Stimulated activated CD4-positive, alpha-beta T cell treated with anti-CD3 and anti-CD28 coated beads, Interleukin-12 subunit alpha, Interleukin-12 subunit beta, amount 100 ng/mL, for 48 hours (primary cell): ENCODE results near the gene KLHL24.
A peak's percentile ranks its signal among the peaks of the same experiment; 100 is the strongest.
"Not testable (repeated sequence)": the region's sequence is repeated elsewhere in the genome, so short reads cannot be mapped to it uniquely, and the experiment has no call there.

ENCODE experiments used
- DNase-seq, 3 donors: peaks; one replicate each; pipeline ENCODE4 v3.0.0-alpha.2; 2020; ENCODE audit warnings: low read depth in 2 of 3, low spot score in 1 of 3

Gene KLHL24

GRCh38 chr3:183635431-183636220 lies at the start of gene KLHL24:
Gene KLHL24, plus strand, starts transcription at chr3:183635623. Its CDS starts 14,734 bp downstream, at chr3:183650357.
- peak; percentile 83 to 86 (median 85) for DNase-seq

DNA sequence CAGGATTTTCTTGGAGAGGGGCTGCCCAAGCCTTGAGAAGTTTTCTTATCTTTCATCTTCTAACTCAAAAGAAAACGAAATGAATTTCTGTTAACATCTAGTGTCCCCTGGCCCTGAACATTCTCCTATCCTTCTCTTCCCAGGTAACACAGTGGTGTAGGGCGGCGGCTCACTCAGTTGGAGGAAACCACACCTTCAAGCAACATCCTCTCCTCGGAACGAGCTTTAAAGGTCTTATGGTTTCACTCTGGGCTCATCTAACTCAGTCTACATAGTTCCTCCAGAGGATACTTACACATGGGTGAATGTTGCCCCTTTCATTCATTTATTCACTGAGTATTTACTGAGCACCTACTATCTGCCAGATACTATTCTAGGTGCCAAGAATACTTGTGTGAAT lies 48.9 kb upstream of the KLHL24 start:
- DNase-seq, result no peak

DNA sequence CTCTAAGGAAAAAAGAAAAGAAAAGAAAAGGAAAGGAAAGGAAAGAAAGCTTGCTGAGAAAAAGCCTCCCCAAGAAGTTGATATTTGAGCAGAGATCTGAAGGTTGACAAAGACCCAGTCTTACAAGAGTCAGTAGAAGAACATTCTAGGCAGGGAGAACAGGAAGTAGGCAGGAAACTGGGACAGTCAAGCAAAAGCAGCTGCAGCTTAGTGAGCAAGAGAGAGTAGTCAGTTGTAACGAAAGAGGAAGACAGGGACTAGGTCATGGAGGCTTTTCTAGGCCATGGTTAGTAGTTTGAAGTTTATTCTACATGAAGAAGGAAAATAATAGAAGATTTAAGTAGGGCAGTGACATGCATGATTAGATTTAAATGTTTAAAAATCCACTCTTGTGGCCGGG lies 48.1 kb upstream of the KLHL24 start:
- no peak for DNase-seq

DNA sequence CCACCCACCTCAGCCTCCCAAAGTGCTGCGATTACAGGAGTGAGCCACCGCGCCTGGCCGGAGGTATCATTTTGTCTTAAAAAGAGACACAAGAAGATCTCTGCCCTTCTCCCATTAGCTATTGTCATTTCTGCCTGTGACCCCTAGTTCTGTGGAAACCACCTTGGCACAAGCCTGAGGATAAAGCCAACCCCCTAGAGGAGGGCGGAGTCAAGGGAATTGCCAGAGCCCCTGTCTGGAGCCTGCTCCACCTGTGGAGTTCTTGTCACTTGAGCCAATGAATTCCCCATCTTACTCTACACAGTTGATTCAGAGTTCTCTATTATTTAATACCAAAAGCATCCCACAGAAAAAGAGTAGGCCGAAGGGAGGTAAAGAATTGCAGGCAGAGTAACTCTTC lies 45.0 kb upstream of the KLHL24 start:
- DNase-seq, result no peak

GRCh38 chr3:183591881-183592521 lies 43.4 kb upstream of the KLHL24 start:
- DNase-seq, result peak in 1 of 3 donors; percentile 24

DNA sequence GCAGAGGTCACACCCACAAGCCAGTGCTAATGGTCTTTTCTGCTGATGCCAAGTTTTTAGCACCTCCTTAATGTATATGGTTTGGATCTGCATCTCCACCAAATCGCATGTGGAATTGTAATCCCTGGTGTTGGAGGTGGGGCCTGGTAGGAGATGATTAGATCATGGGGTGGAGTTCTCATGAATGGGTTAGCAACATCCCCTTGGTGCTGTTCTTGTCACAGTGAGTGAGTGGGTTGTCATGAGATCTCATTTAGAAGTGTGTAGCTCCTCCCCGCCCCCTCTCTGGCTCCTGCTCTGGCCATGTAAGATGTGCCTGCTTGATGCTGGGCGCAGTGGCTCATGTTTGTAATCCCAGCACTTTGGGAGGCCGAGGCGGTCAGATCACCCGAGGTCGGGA lies 42.6 kb upstream of the KLHL24 start:
- no peak for DNase-seq

GRCh38 chr3:183594636-183595035 lies 40.8 kb upstream of the KLHL24 start:
- DNase-seq, result no peak

GRCh38 chr3:183597959-183598358 lies 37.5 kb upstream of the KLHL24 start:
- no peak for DNase-seq

GRCh38 chr3:183611326-183611725 lies 24.1 kb upstream of the KLHL24 start:
- DNase-seq, result not testable (repeated sequence)

- DNase-seq, result no peak
Observed at GRCh38 chr3:183613366-183614285, 21.8 kb upstream of the KLHL24 start.

DNA sequence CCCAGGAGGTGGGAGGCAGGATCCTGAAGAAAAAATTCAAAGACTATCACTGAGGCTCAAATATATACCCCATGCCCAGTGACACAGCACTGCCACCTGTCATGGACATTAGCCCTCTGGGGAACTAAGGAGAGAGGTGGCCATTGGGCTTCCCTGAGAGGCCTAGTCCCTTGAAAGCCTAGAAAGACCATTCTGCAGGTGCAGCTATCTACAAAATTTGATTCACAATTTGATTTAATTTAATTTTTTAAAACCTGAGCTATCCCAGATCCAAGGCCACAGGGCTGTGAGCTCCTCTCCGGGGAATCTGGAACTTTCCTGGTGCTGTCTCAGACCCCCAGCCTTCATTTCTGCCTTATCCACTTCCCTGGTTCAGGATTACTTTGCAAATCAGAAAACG lies 16.9 kb upstream of the KLHL24 start:
- no peak for DNase-seq

DNA sequence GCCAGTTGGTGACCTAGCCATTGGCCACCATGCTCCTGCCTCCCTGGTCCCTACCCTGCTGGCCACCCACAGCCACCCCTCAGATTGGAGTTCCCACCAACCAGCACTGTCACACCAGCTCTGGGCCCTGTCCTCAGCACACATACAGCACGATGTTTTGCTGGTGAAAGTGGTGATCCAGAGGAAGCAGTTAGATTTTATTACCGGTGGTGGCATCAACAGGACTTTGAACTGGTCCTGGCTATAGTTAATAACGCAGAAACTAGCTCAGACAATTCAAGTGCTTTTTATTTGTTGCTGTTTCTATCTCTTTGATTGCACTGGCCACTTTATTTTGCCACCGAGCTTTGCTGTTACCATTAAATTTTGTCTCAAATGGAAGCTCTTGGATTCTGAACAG lies 16.4 kb upstream of the KLHL24 start:
- no peak for DNase-seq

GRCh38 chr3:183619624-183620251 lies 15.7 kb upstream of the KLHL24 start:
- no peak for DNase-seq

DNA sequence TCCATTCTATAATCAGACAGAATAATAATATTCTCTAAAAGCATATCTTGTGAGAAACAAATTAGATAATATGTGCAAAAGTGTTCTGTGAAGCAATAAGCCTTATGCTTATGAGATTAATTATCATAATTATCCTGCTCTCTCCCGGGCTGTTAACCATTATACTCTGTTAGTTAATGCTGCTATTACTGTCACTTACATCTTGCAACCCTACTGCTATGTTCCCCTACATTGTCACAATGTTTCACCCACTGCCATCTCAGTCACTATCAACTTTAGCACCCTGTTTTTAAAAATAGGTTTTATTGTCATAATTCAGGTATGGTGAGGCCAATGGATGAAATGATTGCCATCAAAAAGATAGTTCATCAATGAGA lies 15.2 kb upstream of the KLHL24 start:
- no peak for DNase-seq

- DNase-seq, result not testable (repeated sequence)
Observed at GRCh38 chr3:183622473-183622872, 12.9 kb upstream of the KLHL24 start.

DNA sequence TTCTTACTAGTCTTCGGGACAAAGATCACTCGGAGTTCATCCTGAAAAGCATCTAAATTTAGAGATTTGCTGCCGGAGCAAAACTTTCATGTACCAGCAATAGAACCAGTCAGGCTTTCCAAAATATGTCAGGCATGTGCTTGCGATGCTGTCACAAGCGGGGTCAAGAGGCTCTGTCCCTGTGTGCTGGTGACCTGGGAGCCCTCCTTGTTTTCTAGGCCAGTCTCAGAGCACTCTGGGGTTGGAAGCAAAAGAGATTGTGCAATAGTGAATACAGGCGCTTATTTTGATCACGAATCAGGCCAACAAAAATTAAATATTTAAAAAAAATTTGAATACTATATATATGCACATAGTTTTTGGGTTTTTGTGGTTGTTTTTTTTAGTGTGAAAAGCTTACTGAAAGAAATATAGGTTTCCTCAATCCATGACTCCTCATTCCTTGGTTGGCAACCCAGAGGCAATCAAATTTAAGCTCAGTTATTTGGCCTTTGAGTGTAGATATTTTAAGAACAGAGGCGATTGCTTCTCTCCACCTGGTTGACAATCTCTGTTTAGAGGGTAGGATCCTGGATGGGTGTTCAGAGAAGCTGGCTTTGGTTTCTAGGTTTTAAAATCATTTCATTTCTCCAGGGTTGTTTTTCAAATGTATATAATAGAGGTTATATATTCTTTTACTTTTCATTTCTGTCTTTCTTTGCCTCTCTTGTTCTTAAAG lies 8.4 kb upstream of the KLHL24 start:
- DNase-seq, result no peak

DNA sequence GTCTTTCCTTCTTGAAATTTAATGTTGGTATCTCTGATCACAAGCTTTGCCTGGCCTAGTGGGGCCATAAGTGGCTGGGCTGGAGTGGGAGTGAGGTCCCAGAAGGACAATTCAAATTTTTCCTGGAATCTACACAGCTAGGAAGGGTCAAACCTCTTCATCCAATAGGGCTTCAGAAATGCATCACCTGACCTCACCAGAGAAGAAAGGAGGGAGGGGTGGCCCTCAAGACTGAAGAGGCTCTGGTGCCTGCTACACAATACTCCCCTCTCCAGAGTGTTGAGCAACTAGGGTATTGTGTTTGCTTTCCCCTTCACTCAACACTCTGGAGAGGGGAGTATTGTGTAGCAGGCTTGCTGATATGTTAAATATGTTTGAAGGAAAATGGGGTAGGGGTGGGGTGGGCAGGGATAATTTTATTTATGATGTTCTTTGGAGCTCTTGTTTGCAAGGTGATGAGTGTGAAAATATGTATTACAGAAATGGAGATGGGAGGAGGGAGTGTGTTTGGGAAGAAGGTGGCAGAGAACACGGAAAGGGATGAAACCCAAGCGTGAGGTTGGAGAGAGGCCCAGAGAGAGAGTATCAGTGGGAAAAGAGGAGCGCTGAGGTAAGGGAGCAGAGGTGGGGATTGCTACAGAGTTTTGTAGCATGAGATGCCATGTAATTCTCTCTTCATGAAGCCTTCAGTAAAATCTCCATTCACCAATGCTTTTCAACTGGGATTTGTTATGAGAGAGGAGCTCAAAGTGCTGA lies 5.7 kb upstream of the KLHL24 start:
- no peak for DNase-seq

GRCh38 chr3:183631715-183632114 lies 3.7 kb upstream of the KLHL24 start:
- no peak for DNase-seq

GRCh38 chr3:183632725-183633124 lies 2.7 kb upstream of the KLHL24 start:
- DNase-seq, result not testable (repeated sequence)

- no peak for DNase-seq
Observed at GRCh38 chr3:183634707-183635106, 716 bp upstream of the KLHL24 start.
